ENCODE results near the gene DOK3.

Gene DOK3

DNA sequence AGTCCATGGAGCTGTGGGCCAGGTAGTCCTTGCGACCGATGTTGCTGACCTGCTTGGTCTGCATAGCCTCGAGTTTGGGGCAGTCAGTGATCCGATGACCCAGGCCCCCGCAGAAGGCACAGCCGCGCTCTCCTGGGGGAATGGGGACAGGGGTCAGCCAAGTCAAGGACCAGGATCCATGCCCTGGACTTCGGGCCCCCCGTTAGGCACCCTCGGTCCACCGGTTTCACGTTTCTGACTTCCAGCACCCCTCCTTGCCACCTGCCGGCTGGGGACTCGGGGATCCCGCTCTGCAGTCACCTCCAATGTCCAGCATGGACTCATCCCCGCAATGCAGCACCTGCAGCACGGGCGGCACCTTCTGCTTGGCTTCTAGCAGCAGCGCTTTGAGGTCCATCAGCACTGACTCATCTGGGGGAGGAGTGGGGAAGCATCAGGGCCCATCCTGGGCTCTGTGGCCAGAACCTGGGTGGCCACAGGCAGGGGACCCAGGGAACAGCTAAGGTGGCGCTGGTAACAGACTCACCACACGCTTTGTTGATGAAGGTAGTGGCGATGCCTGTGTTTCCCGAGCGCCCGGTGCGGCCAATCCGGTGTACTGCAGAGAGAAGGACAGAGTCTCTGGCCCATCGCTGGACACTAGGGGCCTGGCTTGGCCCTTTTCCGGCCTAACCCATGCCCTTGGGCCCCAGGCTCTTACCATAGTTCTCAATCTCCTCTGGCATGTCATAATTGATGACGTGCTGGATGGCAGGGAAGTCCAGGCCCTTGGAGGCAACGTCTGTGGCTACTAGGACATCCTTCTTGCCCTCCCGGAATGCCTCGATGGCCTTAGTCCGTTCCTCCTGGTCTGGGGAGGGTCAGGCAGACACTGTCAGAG lies 2.4 kb upstream of the DOK3 start:
- DNase-seq = no peak

GRCh38 chr5:177511181-177511580 lies 1.6 kb upstream of the DOK3 start:
- DNase-seq = no peak

GRCh38 chr5:177510567-177511053 lies 984 bp upstream of the DOK3 start:
- DNase-seq = no peak

DNA sequence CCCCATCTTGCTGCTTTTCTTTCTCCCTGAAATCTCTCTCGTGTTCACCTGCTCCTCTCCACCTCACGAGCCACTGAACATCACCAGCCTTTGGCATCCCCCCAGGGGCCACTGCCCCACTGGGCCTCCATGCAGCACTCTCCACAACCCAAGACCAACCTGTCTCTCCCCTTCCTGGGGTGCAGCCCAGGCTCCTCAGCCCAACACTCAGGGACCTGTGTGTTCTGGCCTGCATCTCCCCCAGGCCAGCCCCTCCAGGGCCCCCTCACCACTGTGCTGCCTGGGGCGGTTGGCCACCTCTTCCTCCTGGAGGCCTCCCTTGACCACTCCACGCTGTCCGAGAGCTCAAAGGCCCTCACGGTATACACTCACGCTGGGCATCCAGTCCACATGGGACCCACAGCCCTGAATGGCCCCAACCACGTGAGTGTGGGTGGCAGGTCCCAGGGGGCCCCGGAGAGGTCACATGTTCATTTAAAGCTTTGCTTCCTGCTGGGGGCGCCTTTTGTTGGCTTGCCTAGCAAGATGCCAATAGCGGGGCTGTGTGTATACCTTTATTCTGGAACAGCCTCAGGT lies 453 bp upstream of the DOK3 start:
- no peak for DNase-seq

DNA sequence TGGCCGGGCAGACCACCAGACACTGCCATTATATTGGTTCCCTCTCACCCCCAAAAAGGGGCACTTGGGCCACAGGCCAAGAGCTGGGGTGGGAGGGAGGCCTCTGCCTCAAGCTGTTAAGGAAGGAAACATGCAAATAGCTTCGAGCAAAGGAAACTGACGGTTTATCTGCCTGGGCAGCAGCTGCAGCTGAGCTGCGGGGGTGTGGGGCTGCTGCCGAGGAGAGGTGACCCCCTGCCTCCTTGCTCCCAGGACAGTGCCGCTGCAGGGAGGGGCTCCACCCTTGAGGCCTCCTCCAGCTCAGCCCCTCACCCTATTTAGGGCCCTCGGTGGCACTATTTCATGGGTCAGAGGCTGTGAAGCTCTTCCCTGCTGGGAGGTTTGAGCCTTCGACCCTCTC lies 789 bp downstream of the DOK3 start:
- DNase-seq = no peak

GRCh38 chr5:177508221-177508611 lies 1.4 kb downstream of the DOK3 start:
- no peak for DNase-seq

DNA sequence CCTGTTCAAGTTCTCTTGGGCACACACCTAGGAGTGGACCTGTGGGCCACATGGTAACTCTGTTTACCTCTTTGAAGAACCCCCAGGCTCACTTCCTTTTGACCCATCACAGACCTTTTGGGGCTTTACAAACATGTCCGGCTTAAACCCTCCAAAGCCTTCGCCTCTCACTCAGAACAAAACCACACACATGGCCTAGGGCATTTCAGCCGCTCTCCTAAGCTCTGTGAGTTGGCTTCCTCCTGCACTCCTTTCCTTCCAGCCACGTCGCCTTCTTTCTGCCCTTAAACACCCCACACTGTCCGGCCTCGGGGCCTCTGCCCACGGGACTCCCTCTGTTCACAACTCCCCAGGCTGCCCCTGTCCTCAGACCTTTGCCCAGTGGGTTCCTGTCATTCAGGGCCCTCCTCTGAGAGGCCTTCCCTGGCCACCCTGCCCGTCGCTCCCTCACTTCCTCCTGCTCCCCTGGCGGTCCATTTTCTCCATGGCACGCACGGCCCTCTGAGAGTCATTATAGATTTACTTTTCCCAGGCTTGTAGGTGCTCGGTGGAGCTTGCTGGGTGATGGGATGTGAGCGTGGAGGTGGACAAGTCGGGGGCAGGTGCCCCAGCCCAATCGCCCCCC lies 1.9 kb downstream of the DOK3 start:
- no peak for DNase-seq

DNA sequence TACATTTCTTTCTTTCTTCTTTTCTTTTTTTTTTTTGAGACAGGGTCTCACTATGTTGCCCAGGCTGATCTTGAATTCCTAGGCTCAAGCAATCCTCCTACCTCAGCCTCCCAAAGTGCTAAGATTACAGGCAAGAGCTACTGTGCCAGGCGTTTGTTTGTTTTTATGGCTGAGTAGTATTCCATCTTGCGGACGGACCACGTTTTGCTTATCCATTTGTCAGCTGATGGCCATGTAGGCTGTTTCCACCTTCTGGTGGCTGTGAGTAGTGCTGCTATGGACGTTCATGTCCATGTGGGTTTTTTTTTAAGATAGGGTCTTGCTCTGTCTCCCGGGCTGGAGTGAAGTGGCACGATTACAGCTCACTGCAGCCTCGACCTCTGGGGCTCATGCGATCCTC lies 2.5 kb downstream of the DOK3 start:
- no peak for DNase-seq

GRCh38 chr5:177505075-177505474 lies 4.6 kb downstream of the DOK3 start:
- no peak for DNase-seq

DNA sequence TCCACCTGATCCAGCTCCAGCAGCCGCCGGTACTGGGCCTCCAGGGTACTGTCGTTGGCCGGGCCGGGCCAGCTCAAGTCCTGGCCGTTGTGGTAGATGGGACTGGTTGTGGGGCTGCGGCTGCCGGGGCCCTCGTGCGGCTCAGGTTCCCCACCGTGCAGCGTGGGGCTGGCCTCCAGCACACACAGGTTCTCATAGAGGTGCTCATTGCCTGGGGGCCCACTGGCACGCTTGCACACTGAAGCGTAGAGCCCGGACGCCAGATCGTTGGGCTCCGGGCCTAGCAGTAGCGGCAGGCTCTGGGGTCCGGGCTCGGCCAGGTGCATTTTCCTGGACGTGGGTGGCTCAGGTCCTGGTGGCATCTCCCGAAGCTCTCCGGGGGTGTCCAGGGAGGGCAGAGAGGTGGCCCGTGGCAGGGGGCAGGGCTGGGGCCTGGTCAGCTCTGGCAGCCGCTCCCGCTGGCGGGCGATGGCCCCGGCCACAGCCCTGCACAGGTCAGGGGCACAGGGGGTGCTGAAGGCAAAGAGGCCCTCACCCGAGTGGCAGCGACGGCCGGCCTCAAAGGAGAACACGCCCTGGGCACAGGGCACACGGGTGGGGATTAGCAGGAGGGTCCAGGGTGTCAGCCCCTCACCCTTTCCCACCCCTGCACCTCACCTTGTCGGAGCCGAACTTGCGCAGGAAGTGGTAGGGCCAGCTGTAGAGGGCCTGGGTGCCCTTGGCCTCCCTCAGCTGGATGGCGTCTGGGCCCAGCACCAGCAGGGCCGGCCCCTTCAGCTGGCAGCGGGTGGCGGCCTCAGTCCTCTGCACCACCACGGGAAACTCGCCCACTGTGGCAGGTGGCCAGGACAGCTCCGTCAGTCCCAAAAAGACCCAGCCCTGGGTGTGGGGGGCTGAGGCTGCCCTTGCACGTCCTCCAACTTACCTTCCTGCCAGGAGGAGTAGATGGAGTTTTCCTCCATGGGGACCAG lies 5.3 kb downstream of the DOK3 start:
- DNase-seq = no peak

DNA sequence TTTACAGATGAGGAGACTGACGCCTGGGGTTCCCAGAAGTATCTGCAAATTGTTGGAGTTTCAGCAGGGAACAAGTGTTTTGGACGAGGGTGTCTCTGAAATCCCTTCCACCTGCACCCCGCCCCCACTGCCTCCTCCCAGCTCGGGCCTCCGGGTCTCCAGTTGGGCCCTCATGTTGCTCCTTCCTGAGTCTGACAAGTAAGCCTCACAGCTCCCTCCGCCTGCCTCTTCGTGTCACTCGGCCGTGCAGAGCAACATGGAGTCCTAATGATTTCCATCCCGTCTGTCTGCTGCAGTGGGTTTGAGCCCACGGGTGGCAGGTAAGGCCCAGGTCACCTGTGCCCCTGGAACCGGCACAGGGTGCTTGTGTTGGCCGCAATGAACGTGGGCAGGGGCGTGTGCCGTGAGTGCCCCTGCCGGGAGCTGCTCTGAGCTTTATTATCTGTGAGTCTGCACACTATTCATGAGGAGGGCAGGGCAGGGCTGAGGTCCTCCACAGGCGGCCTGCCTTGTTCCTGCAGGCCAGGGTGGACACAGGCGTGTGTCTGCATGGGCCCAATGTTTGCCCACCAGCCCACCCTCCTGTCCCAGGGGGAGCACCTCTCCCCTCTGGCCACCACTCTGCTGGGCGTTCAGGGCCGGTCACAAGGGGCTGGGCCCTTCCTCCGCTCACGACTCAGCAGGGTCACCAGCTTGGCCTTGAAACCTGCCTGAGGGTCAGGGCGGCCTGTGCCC lies 6.1 kb downstream of the DOK3 start:
- no peak for DNase-seq

DNA sequence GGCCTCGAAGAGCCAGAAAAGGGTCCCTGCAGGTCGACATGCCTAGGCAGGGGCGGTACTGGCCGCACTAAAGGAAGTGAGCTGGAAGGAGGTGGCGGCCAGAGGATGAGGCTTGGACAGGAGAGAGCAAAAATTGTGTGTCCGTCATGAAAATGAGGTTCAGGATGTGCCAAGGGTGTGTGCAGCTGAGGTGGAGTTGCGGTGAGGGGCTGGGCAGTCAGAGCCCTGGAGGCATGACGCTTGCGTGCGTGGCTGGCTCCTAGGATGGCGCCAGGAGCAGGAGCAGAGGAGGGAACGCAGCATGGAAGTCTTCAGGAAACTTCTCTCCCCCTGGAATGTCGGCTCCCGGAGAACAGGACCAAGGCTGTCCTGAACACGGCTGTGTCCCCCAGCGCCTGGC lies 6.7 kb downstream of the DOK3 start:
- DNase-seq = no peak

- DNase-seq = no peak
Measured at GRCh38 chr5:177501874-177502678, 7.5 kb downstream of the DOK3 start.

DNA sequence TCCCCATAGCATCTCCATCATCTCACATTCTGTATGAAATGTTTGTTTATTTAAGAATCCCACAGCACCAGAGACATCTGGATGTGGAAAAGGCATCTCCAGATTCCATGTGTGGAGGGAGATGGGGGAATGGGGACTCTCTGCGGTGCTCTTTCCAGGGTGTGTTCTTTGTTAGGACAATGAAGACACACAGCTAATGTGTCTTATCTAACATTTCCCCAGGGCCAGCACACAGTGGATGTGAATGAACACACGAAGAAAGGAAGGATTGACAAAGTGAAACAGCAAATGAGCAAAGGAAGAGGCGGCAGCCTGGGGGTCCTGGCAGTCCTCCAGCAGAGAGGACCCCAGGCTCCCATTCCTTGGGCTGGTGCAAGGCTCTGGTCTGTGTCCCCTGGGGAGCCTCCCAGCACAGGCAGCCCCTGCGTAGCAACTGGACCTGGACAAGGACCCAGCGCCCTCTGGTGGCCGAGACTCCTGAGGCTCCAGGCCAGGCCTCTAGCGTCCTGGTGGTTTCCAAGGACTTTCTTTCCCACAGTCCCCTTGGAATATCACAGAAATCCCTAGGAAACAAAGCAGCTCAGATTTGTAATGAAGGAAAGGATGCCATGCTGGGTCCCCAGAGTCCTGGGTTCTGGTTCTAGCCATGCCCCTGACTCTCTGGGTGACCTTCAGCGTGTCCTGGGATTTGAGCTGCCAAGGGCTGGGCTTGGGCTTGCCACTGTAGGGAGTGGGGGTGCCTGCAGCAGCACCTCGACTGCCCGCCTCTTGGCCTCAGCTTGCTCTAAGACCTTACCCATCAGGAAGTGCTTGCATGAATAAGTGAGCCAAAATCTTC lies 8.7 kb downstream of the DOK3 start:
- peak; percentile 39 for DNase-seq

GRCh38 chr5:177499842-177500241 lies 9.8 kb downstream of the DOK3 start:
- DNase-seq = no peak

- no peak for DNase-seq
Measured at GRCh38 chr5:177498013-177498787, 11.4 kb downstream of the DOK3 start.

- DNase-seq = peak; percentile 83
Measured at GRCh38 chr5:177497292-177498012, 12.2 kb downstream of the DOK3 start, which contains the start of gene PDLIM7. PDLIM7 (minus strand) TSS chr5:177497604; CDS start chr5:177496512, 1,092 bp downstream.

DNA sequence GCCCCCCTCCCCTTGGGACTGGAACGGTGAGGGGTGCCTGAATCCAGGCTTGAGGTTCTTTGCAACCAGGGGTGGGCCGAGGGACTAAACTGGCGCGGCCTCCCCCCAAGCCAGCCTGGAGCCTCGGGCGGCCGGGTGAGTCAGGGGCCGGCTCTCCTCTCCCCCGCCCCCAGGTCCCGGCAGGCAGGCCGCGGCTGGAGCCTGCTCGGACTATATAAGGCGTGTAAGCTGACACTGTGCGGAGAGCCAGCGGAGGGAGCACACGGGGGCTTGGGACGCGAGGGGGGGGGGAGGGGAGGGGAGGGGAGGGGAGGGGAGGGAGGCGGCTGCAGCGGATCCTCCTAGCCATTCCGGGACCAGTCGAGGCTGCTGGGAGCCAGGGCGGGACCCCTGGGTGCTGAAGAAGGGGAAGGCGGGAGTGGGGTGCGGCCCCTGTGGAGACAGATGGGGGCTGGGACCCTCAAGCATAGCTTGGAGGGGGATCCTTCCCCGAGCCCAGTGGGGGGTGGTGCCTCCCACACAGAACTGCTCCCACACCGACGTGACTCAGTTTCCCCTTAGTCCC lies 12.8 kb downstream of the DOK3 start:
- peak; percentile 23 for DNase-seq
